Activated CD4-positive, alpha-beta T cell treated with anti-CD3 and anti-CD28 coated beads for 36 hours (primary cell): ENCODE data around the gene GJD2. TPM values are rescaled to one million over a fixed set of nuclear protein-coding genes. Genes with fewer than 3 reads are reported as not detected.

Experiments used
- ATAC-seq: fragments of 200-7000 bp; cut with Tn5 transposase; one replicate; pipeline ENCODE4 v1.10.0; 2021; ENCODE audit warnings: mild to moderate bottlenecking, moderate library complexity
- CTCF ChIA-PET: fragments of 350-600 bp; sonication (Branson Sonifier 250); formaldehyde crosslinking; loops from one replicate; lab custom pipeline; 2021; ENCODE audit warnings: antibody characterized with exemption; lab: Charles Lee
- POLR2A ChIA-PET: fragments of 350-600 bp; sonication (Branson Sonifier 250); formaldehyde crosslinking; loops from one replicate; lab custom pipeline; 2021; ENCODE audit warnings: antibody characterized with exemption, inconsistent platforms; lab: Charles Lee
- DNase-seq: peaks from one replicate; pipeline ENCODE4 v3.0.0-alpha.2; 2020
- H3K27ac Mint-ChIP-seq: one replicate; pipeline ENCODE4 v1.8.0; 2021; ENCODE audit warnings: mixed read lengths
- H3K27me3 Mint-ChIP-seq: one replicate; pipeline ENCODE4 v1.8.0; 2021; ENCODE audit warnings: mixed read lengths
- H3K36me3 Mint-ChIP-seq: one replicate; pipeline ENCODE4 v1.8.0; 2021; ENCODE audit warnings: low read depth, mixed read lengths
- H3K4me1 Mint-ChIP-seq: one replicate; pipeline ENCODE4 v1.8.0; 2021; ENCODE audit warnings: mixed read lengths
- H3K4me3 Mint-ChIP-seq: one replicate; pipeline ENCODE4 v1.8.0; 2021; ENCODE audit warnings: mild to moderate bottlenecking, moderate library complexity, mixed read lengths
- H3K9me3 Mint-ChIP-seq: one replicate; pipeline ENCODE4 v1.8.0; 2021; ENCODE audit warnings: low read depth, mixed read lengths
- intact Hi-C, 2 experiments: fragments of 100-400 bp; cut with DNase I in 1 of 2; cut with micrococcal nuclease in 1 of 2; formaldehyde crosslinking; loops; one replicate each; pipeline versions ENCODE4 v1.14.2 to v1.15.1; 2022 to 2024; cut with DNase I, micrococcal nuclease
- total RNA-seq, 2 experiments: library from RNA; stranded (reverse); gene quantifications; one replicate each; pipeline ENCODE4 v1.2.3, GENCODE V29; 2021

Gene GJD2
- total RNA-seq, 2 experiments from 2014 or later = not detected

GRCh38 chr15:34791701-34792100 lies 36.9 kb upstream of the GJD2 start:
- ChIA-PET POLR2A (no interaction called here), CTCF (interaction anchor here (1.0 kb wide), 1 partner anchor 48 kb away, joined by 3 read pairs; no protein-coding TSS in a partner anchor)
- Mint-ChIP-seq H3K9me3 (no peaks in the 10 kb centered on the region), H3K4me1 (no peaks in the 10 kb centered on the region), H3K36me3 (no peaks in the 10 kb centered on the region), H3K27me3 (peaks cover 42% of the 10 kb centered on the region), H3K27ac (no peak overlapping the region), H3K4me3 (no peak overlapping the region)
- intact Hi-C loops = no loop called here
- ATAC-seq (no peak), DNase-seq (no peak)

GRCh38 chr15:34790121-34790520 lies 35.3 kb upstream of the GJD2 start:
- Mint-ChIP-seq H3K4me3 (no peak overlapping the region), H3K9me3 (no peaks in the 10 kb centered on the region), H3K27ac (no peak overlapping the region), H3K4me1 (no peaks in the 10 kb centered on the region), H3K27me3 (peaks cover 35% of the 10 kb centered on the region), H3K36me3 (no peaks in the 10 kb centered on the region)
- ChIA-PET POLR2A (no interaction called here), CTCF (no interaction called here)
- DNase-seq (no peak), ATAC-seq (no peak)
- intact Hi-C loops = no loop called here

- Mint-ChIP-seq H3K36me3 (no peaks in the 10 kb centered on the region), H3K27ac (no peak overlapping the region), H3K27me3 (peaks cover 31% of the 10 kb centered on the region), H3K4me3 (no peak overlapping the region), H3K4me1 (no peaks in the 10 kb centered on the region), H3K9me3 (no peaks in the 10 kb centered on the region)
- intact Hi-C loops = no loop called here
- DNase-seq = no peak
- POLR2A ChIA-PET = no interaction called here
- no peak for ATAC-seq
- CTCF ChIA-PET = no interaction called here
Observed at GRCh38 chr15:34789326-34789725, 34.5 kb upstream of the GJD2 start.

- Mint-ChIP-seq H3K4me3 (no peak overlapping the region), H3K27ac (no peak overlapping the region), H3K27me3 (peaks cover 27% of the 10 kb centered on the region), H3K36me3 (no peaks in the 10 kb centered on the region), H3K9me3 (peaks cover 4% of the 10 kb centered on the region), H3K4me1 (no peaks in the 10 kb centered on the region)
- no peak for DNase-seq
- ChIA-PET CTCF (no interaction called here), POLR2A (no interaction called here)
- intact Hi-C loops = no loop called here
- no peak for ATAC-seq
Observed at GRCh38 chr15:34786206-34786605, 31.4 kb upstream of the GJD2 start.

GRCh38 chr15:34783991-34784390 lies 29.2 kb upstream of the GJD2 start:
- Mint-ChIP-seq H3K27ac (no peak overlapping the region), H3K4me3 (no peak overlapping the region), H3K4me1 (no peaks in the 10 kb centered on the region), H3K27me3 (peaks cover 21% of the 10 kb centered on the region), H3K36me3 (no peaks in the 10 kb centered on the region), H3K9me3 (peaks cover 7% of the 10 kb centered on the region)
- intact Hi-C loops = no loop called here
- ATAC-seq (no peak), DNase-seq (no peak)
- ChIA-PET CTCF (interaction anchor here (1.3 kb wide), 1 partner anchor 18 kb away, joined by 5 read pairs; no protein-coding TSS in a partner anchor), POLR2A (no interaction called here)

- intact Hi-C loops = no loop called here
- ChIA-PET POLR2A (no interaction called here), CTCF (no interaction called here)
- ATAC-seq (no peak), DNase-seq (no peak)
- Mint-ChIP-seq H3K9me3 (peaks cover 7% of the 10 kb centered on the region), H3K27ac (no peak overlapping the region), H3K36me3 (no peaks in the 10 kb centered on the region), H3K4me3 (no peak overlapping the region), H3K27me3 (peaks cover 21% of the 10 kb centered on the region), H3K4me1 (no peaks in the 10 kb centered on the region)
Observed at GRCh38 chr15:34783431-34783830, 28.6 kb upstream of the GJD2 start.

GRCh38 chr15:34782901-34783300 lies 28.1 kb upstream of the GJD2 start:
- intact Hi-C loops = no loop called here
- H3K9me3 Mint-ChIP-seq = peaks cover 7% of the 10 kb centered on the region
- no peak overlapping the region for H3K27ac Mint-ChIP-seq
- H3K36me3 Mint-ChIP-seq = no peaks in the 10 kb centered on the region
- ATAC-seq (no peak), DNase-seq (no peak)
- CTCF ChIA-PET = no interaction called here
- H3K4me3 Mint-ChIP-seq = no peak overlapping the region
- peaks cover 21% of the 10 kb centered on the region for H3K27me3 Mint-ChIP-seq
- H3K4me1 Mint-ChIP-seq = no peaks in the 10 kb centered on the region
- POLR2A ChIA-PET = no interaction called here

GRCh38 chr15:34780725-34781124 lies 25.9 kb upstream of the GJD2 start:
- DNase-seq (no peak), ATAC-seq (no peak)
- intact Hi-C loops = no loop called here
- H3K4me3 Mint-ChIP-seq = no peak overlapping the region
- H3K4me1 Mint-ChIP-seq = no peaks in the 10 kb centered on the region
- H3K9me3 Mint-ChIP-seq = peaks cover 7% of the 10 kb centered on the region
- CTCF ChIA-PET = no interaction called here
- H3K27ac Mint-ChIP-seq = no peak overlapping the region
- POLR2A ChIA-PET = no interaction called here
- peaks cover 19% of the 10 kb centered on the region for H3K27me3 Mint-ChIP-seq
- H3K36me3 Mint-ChIP-seq = no peaks in the 10 kb centered on the region

GRCh38 chr15:34776606-34777105 lies 21.9 kb upstream of the GJD2 start:
- ChIA-PET POLR2A (no interaction called here), CTCF (no interaction called here)

GRCh38 chr15:34773917-34774316 lies 19.1 kb upstream of the GJD2 start:
- ChIA-PET CTCF (interaction anchor here (1.2 kb wide), 1 partner anchor 63 kb away, joined by 3 read pairs; no protein-coding TSS in a partner anchor), POLR2A (no interaction called here)
- Mint-ChIP-seq H3K4me3 (no peak overlapping the region), H3K27ac (no peak overlapping the region), H3K9me3 (no peaks in the 10 kb centered on the region), H3K4me1 (no peaks in the 10 kb centered on the region), H3K27me3 (peaks cover 10% of the 10 kb centered on the region), H3K36me3 (no peaks in the 10 kb centered on the region)
- intact Hi-C loops = no loop called here
- ATAC-seq (no peak), DNase-seq (no peak)

More at GRCh38 chr15:34776606-34777105, 21.9 kb upstream of the GJD2 start:
- Mint-ChIP-seq H3K27me3 (peaks cover 5% of the 10 kb centered on the region), H3K4me1 (no peaks in the 10 kb centered on the region), H3K36me3 (no peaks in the 10 kb centered on the region), H3K9me3 (peaks cover 5% of the 10 kb centered on the region), H3K27ac (no peak overlapping the region), H3K4me3 (no peak overlapping the region)
- no peak for DNase-seq
- ATAC-seq = no peak
- intact Hi-C loops = no loop called here

- Mint-ChIP-seq H3K4me3 (no peak overlapping the region), H3K27ac (no peak overlapping the region), H3K27me3 (peaks cover 10% of the 10 kb centered on the region), H3K4me1 (no peaks in the 10 kb centered on the region), H3K36me3 (no peaks in the 10 kb centered on the region), H3K9me3 (no peaks in the 10 kb centered on the region)
- ATAC-seq (no peak), DNase-seq (no peak)
- ChIA-PET CTCF (interaction anchor here (0.6 kb wide), 1 partner anchor 67 kb away, joined by 3 read pairs; no protein-coding TSS in a partner anchor), POLR2A (no interaction called here)
- intact Hi-C loops = no loop called here
Observed at GRCh38 chr15:34773013-34773412, 18.2 kb upstream of the GJD2 start.

- POLR2A ChIA-PET = no interaction called here
Observed at GRCh38 chr15:34772312-34772711, 17.5 kb upstream of the GJD2 start.

More at GRCh38 chr15:34772312-34772711, 17.5 kb upstream of the GJD2 start:
- DNase-seq = no peak
- no peak for ATAC-seq
- Mint-ChIP-seq H3K4me3 (no peak overlapping the region), H3K36me3 (no peaks in the 10 kb centered on the region), H3K9me3 (no peaks in the 10 kb centered on the region), H3K27ac (no peak overlapping the region), H3K4me1 (no peaks in the 10 kb centered on the region), H3K27me3 (peaks cover 10% of the 10 kb centered on the region)
- CTCF ChIA-PET = no interaction called here
- intact Hi-C loops = no loop called here
